Activated CD8-positive, alpha-beta memory T cell treated with anti-CD3 and anti-CD28 coated beads, Interleukin-2, amount 10 ng/mL, durations not matched to agents 7 days and 5 days (primary cell): ENCODE measurements around the gene PRRC2C. TPM values are rescaled to one million over a fixed set of nuclear protein-coding genes. Genes with fewer than 3 reads are reported as not detected.
A peak's percentile ranks its signal among the peaks of the same experiment; 100 is the strongest.
"Not testable (repeated sequence)": the region's sequence is repeated elsewhere in the genome, so short reads cannot be mapped to it uniquely, and the experiment has no call there.

Source experiments
- ATAC-seq: fragments of 150-1000 bp; cut with Tn5 transposase; one replicate; pipeline ENCODE4 v1.10.0; 2021; ENCODE audit warnings: moderate library complexity
- CTCF ChIA-PET: fragments of 350-600 bp; sonication (Branson Sonifier 250); formaldehyde crosslinking; loops from one replicate; lab custom pipeline; 2021; ENCODE audit warnings: antibody characterized with exemption; lab: Charles Lee
- DNase-seq: peaks from one replicate; pipeline ENCODE4 v3.0.0-alpha.2; 2020
- H3K27ac Mint-ChIP-seq: one replicate; pipeline ENCODE4 v1.8.0; 2021; ENCODE audit warnings: mild to moderate bottlenecking, mixed read lengths
- H3K27me3 Mint-ChIP-seq: one replicate; pipeline ENCODE4 v1.8.0; 2021; ENCODE audit warnings: mixed read lengths
- H3K36me3 Mint-ChIP-seq: one replicate; pipeline ENCODE4 v1.8.0; 2021; ENCODE audit warnings: mild to moderate bottlenecking, mixed read lengths
- H3K4me1 Mint-ChIP-seq: one replicate; pipeline ENCODE4 v1.8.0; 2021; ENCODE audit warnings: mixed read lengths
- H3K4me3 Mint-ChIP-seq: one replicate; pipeline ENCODE4 v1.8.0; 2021; ENCODE audit warnings: mild to moderate bottlenecking, moderate library complexity, mixed read lengths
- H3K9me3 Mint-ChIP-seq: one replicate; pipeline ENCODE4 v1.8.0; 2022; ENCODE audit warnings: low read depth, mixed read lengths
- total RNA-seq, 2 experiments: library from RNA; stranded (reverse); gene quantifications; one replicate each; pipeline ENCODE4 v1.2.3, GENCODE V29; 2021

Gene PRRC2C
- 100 to 1,000 TPM; 225 to 244 TPM for total RNA-seq

DNA sequence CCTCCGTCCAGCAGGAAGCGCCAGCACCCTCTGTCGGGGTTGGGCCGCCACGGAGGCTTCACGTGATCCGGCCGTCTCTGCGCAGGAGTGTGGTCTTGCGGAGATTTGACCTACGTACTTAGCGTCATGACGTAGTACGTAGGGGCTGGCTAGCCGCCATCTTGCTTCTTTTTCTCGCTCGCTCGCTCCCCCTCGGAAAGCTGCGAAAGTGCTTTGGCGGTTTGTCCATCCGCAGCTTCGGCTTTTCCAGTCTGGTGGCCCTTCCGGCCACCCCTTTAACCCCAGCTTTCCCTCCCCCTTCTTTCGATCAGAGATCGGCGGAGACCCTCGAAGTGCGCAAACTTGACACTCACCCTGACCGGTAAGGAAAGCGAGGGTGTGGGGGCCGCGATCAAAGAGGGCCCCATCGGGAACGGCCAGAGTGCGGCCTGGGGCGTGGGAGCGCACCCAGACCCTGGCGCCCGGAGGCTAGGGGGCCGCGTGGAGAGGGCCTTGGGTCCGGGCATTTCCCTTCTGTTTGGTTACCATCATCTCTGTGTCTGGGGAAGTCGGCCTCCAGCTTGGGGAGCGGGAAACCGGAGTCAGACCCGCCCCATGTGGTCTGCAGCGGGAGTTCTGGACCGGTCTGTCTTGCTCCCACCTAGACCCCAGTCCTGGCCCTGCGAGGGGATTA, at the start of gene PRRC2C:
PRRC2C (plus strand) TSS at position 156 of the 673 bp plus-strand sequence. CDS start 26,559 bp downstream, outside the sequence.
- Mint-ChIP-seq H3K27me3 (no peaks in the 10 kb centered on the region), H3K4me3 (peak within 1 kb of the TSS; percentile 88), H3K4me1 (peaks cover 45% of the 10 kb centered on the region), H3K9me3 (no peaks in the 10 kb centered on the region), H3K27ac (peak within 1 kb of the TSS; percentile 91), H3K36me3 (peaks cover 28% of the 10 kb centered on the region)
- CTCF ChIA-PET: interaction anchor here (0.6 to 3.1 kb wide), 31 partner anchors 8 to 1690 kb away, joined by 3 to 16 read pairs (median 4); partner anchors contain the start of genes FMO4, METTL18 and VAMP4
- DNase-seq: peak; percentile 97
- ATAC-seq: peak; percentile 90

- ATAC-seq: no peak
- no peaks in the 10 kb centered on the region for H3K36me3 Mint-ChIP-seq
- no peaks in the 10 kb centered on the region for H3K9me3 Mint-ChIP-seq
- no peak for DNase-seq
- H3K4me3 Mint-ChIP-seq: no peak overlapping the region
- no peaks in the 10 kb centered on the region for H3K27me3 Mint-ChIP-seq
- peaks cover 9% of the 10 kb centered on the region for H3K4me1 Mint-ChIP-seq
- CTCF ChIA-PET: no interaction called here
- no peak overlapping the region for H3K27ac Mint-ChIP-seq
Measured at GRCh38 chr1:171438441-171438840, 46.9 kb upstream of the PRRC2C start.

- H3K36me3 Mint-ChIP-seq, H3K27me3 Mint-ChIP-seq, H3K9me3 Mint-ChIP-seq, H3K4me3 Mint-ChIP-seq, ATAC-seq, H3K27ac Mint-ChIP-seq, DNase-seq, H3K4me1 Mint-ChIP-seq, CTCF ChIA-PET: not testable (repeated sequence)
Measured at GRCh38 chr1:171440201-171440600, 45.1 kb upstream of the PRRC2C start.

GRCh38 chr1:171441278-171441895, 43.9 kb upstream of the PRRC2C start:
- H3K27ac Mint-ChIP-seq, DNase-seq, H3K9me3 Mint-ChIP-seq, H3K27me3 Mint-ChIP-seq, CTCF ChIA-PET, H3K36me3 Mint-ChIP-seq, H3K4me3 Mint-ChIP-seq, H3K4me1 Mint-ChIP-seq, ATAC-seq: not testable (repeated sequence)

DNA sequence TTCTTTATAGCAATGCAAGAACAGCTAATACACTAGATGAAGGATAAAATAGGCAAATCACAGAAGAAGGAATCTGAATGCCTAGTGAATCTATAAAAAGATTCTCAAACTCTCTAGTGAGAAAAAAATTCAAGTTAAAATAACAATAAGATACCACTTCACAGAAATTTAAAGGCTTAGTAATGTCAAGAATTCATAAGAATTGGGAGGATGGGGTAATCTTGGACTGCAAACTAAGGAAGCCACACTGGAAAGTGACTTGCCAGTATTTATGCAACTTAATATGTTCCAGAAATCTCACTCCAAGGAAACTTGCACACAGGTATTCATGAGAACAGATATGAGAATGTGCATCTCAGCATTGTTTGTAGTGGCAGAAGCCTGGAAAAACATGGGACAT, 38.9 kb upstream of the PRRC2C start:
- DNase-seq: no peak
- Mint-ChIP-seq H3K36me3 (no peaks in the 10 kb centered on the region), H3K27ac (no peak overlapping the region), H3K27me3 (peaks cover 4% of the 10 kb centered on the region), H3K4me1 (no peaks in the 10 kb centered on the region), H3K4me3 (no peak overlapping the region), H3K9me3 (no peaks in the 10 kb centered on the region)
- ATAC-seq: no peak
- CTCF ChIA-PET: no interaction called here

- H3K27ac Mint-ChIP-seq: no peak overlapping the region
- no peaks in the 10 kb centered on the region for H3K4me1 Mint-ChIP-seq
- no peaks in the 10 kb centered on the region for H3K9me3 Mint-ChIP-seq
- no peak overlapping the region for H3K4me3 Mint-ChIP-seq
- no peak for DNase-seq
- ATAC-seq: no peak
- CTCF ChIA-PET: no interaction called here
- H3K36me3 Mint-ChIP-seq: no peaks in the 10 kb centered on the region
- peaks cover 8% of the 10 kb centered on the region for H3K27me3 Mint-ChIP-seq
Measured at GRCh38 chr1:171455967-171456366, 29.4 kb upstream of the PRRC2C start.

GRCh38 chr1:171457412-171457811, 27.9 kb upstream of the PRRC2C start:
- no peak for DNase-seq
- H3K9me3 Mint-ChIP-seq: no peaks in the 10 kb centered on the region
- ATAC-seq: no peak
- H3K27me3 Mint-ChIP-seq: peaks cover 6% of the 10 kb centered on the region
- H3K36me3 Mint-ChIP-seq: no peaks in the 10 kb centered on the region
- CTCF ChIA-PET: no interaction called here
- no peak overlapping the region for H3K4me3 Mint-ChIP-seq
- H3K4me1 Mint-ChIP-seq: no peaks in the 10 kb centered on the region
- H3K27ac Mint-ChIP-seq: no peak overlapping the region

DNA sequence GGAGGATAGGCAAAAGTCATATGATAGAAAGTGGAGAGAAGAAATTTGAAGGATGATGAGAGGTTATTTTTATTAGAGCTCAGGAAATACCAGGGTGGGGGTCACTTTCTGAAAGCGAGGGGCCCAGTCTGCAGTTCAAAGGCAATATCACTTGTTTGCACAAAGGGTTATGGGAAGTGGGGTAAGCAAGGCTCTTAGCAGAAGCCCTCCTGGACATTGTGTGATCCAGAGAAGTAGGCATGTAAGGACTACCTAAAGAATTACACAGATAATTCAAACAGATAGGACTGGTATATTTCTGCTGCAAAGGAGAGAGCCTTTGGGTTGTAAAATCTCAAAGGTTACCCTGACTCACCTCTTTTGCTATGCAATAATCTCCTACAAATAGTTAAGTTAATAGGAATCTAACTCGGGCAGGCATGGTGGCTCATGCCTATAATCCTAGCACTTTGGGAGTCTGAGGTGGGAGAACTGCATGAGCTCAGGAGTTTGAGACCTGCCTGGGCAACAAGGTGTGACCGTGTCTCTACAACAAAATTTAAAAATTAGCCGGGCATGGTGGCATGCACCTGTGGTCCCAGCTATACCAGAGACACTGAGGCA, 25.2 kb upstream of the PRRC2C start:
- H3K27ac Mint-ChIP-seq: no peak overlapping the region
- no peak for ATAC-seq
- no peaks in the 10 kb centered on the region for H3K9me3 Mint-ChIP-seq
- no peaks in the 10 kb centered on the region for H3K4me1 Mint-ChIP-seq
- CTCF ChIA-PET: no interaction called here
- no peak overlapping the region for H3K4me3 Mint-ChIP-seq
- H3K27me3 Mint-ChIP-seq: peaks cover 3% of the 10 kb centered on the region
- DNase-seq: no peak
- no peaks in the 10 kb centered on the region for H3K36me3 Mint-ChIP-seq

DNA sequence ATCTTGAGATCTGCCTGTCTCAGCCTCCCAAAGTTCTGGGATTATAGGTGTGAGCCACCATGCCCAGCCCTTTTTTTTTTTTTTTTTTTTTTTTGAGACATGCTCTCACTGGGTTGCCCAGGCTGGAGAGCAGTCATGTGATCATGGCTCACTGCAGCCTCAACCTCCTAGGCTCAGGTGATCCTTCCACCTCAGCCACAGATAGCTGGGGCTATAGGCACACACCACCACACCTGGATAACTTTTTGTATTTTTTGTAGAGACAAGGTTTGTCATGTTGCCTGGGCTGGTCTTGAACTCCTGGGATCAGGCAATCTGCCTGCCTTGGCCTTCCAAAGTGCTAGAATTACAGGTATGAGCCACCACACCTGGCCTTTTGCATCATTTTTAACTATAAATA, 17.7 kb upstream of the PRRC2C start:
- Mint-ChIP-seq H3K27ac (no peak overlapping the region), H3K4me1 (no peaks in the 10 kb centered on the region), H3K27me3 (peaks cover 4% of the 10 kb centered on the region), H3K4me3 (no peak overlapping the region), H3K36me3 (no peaks in the 10 kb centered on the region), H3K9me3 (no peaks in the 10 kb centered on the region)
- ATAC-seq: no peak
- no peak for DNase-seq
- CTCF ChIA-PET: interaction anchor here (0.7 kb wide), 1 partner anchor 996 kb away, joined by 3 read pairs; no protein-coding TSS in a partner anchor

DNA sequence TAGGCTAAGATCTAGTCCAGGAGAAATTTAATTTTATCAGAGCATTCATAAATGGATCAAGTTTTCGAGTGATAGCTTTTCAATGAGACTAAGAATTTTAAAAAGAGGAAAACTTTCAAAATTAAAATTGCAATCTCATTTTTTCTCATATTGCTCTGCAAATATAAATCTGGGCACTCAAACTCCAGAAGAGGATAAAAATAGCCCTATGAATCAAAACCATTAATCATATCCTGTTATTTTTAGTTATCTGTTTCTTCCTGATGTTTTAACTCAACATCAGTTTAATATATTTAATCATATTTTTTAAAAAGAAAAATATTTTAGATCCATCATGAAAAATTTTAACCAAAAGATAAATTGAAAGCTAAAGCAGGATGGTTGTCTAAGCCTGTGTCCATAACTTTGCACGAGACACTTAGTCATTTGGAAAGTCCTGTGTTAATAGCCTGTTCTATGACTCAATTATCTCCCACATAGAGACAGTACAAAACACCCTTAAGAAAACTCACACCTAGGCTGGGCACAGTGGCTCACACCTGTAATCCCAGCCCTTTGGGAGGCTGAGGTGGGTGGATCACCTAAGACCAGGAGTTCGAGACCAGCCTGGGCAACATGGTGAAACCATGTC, 17.1 kb upstream of the PRRC2C start:
- peaks cover 7% of the 10 kb centered on the region for H3K27me3 Mint-ChIP-seq
- H3K36me3 Mint-ChIP-seq: no peaks in the 10 kb centered on the region
- ATAC-seq (no peak), DNase-seq (no peak)
- H3K4me3 Mint-ChIP-seq: no peak overlapping the region
- no peak overlapping the region for H3K27ac Mint-ChIP-seq
- CTCF ChIA-PET: interaction anchor here (0.7 kb wide), 1 partner anchor 995 kb away, joined by 3 read pairs; no protein-coding TSS in a partner anchor
- no peaks in the 10 kb centered on the region for H3K4me1 Mint-ChIP-seq
- H3K9me3 Mint-ChIP-seq: no peaks in the 10 kb centered on the region

GRCh38 chr1:171470726-171471125, 14.6 kb upstream of the PRRC2C start:
- Mint-ChIP-seq H3K27ac (no peak overlapping the region), H3K4me1 (no peaks in the 10 kb centered on the region), H3K36me3 (no peaks in the 10 kb centered on the region), H3K27me3 (peaks cover 9% of the 10 kb centered on the region), H3K9me3 (no peaks in the 10 kb centered on the region), H3K4me3 (no peak overlapping the region)
- DNase-seq (no peak), ATAC-seq (no peak)
- CTCF ChIA-PET: no interaction called here

DNA sequence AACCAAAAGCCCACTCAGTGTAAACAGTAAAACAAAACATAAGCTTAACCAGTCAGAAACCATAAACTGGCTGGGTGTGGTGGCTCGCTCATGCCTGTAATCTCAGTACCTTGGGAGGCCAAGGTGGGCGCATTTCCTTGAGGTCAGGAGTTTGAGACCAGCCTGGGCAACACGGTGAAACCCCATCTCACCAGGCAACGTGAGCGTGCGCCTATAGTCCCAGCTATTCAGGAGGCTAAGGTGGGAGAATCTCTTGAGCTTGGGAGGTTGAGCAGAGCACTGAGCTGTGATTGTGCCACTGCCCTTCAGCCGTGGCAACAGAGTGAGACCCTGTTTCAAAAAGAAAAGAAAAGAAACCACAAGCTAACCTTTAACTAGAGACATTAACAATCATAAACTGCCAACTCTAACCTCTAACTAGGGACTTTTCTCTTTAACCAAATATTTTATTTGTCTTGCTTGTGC, 13.1 kb upstream of the PRRC2C start:
- CTCF ChIA-PET: no interaction called here
- H3K4me1 Mint-ChIP-seq: no peaks in the 10 kb centered on the region
- ATAC-seq (no peak), DNase-seq (no peak)
- no peaks in the 10 kb centered on the region for H3K9me3 Mint-ChIP-seq
- H3K4me3 Mint-ChIP-seq: no peak overlapping the region
- H3K27ac Mint-ChIP-seq: no peak overlapping the region
- H3K36me3 Mint-ChIP-seq: no peaks in the 10 kb centered on the region
- peaks cover 8% of the 10 kb centered on the region for H3K27me3 Mint-ChIP-seq

DNA sequence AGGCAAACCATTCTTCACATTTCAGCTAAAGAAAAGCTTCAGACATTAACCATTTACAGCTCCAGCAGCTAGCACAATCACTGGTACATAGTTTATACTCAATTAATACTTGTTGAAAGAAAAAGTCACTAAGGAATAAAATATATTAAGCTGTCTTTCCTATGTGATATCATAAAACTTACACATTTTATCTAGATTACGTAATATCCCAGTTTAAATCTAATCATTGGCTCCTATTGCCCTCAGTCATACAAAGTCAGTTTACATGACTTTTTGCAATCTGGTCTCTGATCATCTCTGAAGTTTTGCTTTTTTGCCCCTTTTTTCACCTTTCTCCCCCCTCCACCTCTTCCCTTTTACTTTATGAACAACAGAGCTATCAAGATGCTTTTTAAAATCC, 8.5 kb upstream of the PRRC2C start:
- Mint-ChIP-seq H3K9me3 (no peaks in the 10 kb centered on the region), H3K27ac (no peak overlapping the region), H3K4me1 (no peaks in the 10 kb centered on the region), H3K4me3 (no peak overlapping the region), H3K36me3 (no peaks in the 10 kb centered on the region), H3K27me3 (peaks cover 8% of the 10 kb centered on the region)
- DNase-seq (no peak), ATAC-seq (no peak)
- CTCF ChIA-PET: no interaction called here
